ENCODE results near the gene MTX1.

Gene MTX1

DNA sequence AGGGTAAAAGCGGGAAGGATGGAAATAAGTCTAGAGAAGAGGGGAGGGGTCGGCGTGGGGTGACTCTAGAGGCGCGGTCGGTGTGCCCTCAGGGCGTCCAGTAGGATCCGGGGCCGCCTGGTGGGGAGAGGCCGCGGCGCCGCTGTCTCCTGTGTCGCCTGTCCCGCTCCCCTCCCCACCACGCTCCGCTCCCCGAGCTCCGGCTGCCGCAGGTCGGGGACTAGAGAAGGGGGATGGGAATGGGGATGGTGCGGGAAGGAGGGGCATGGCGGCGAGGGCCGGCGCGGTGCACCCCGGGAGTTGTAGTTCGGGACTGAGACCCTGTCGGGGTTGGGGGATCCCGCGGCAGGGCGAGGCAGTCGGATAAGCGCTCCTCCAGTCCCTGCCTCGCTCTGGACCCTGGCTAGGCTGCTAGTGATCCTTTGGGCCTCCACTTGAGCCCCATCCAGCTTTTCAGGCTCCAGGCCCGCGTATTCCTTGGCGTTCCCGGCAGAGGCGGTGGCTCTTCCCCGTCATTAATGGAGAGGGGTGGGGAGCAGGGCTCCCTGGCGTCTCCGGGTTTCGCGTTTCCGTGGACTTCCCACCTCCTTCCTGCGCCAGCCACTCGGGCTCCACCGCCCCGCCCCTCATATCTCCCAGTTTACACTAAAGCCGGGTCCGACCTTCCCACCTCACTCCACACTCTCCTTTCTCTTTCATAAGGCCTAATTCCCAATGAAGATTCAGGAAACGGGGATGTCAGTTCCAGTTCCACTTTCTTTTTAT lies 46.9 kb downstream of the MTX1 start, which contains the start of gene ENTREP3:
TSS of gene ENTREP3 (minus strand) at position 241 of the 765 bp plus-strand sequence. CDS start 606 bp downstream, outside the sequence.
- peak; percentile 33; the same call in 1 of the 2 replicates for TF ChIP-seq RARB (CRISPR knock-in tag; IDR thresholded peaks at IDR 0.05)
- no peak for TF ChIP-seq CSDC2 (CRISPR knock-in tag; IDR thresholded peaks at IDR 0.05)
- peak; percentile 82 for ATAC-seq

DNA sequence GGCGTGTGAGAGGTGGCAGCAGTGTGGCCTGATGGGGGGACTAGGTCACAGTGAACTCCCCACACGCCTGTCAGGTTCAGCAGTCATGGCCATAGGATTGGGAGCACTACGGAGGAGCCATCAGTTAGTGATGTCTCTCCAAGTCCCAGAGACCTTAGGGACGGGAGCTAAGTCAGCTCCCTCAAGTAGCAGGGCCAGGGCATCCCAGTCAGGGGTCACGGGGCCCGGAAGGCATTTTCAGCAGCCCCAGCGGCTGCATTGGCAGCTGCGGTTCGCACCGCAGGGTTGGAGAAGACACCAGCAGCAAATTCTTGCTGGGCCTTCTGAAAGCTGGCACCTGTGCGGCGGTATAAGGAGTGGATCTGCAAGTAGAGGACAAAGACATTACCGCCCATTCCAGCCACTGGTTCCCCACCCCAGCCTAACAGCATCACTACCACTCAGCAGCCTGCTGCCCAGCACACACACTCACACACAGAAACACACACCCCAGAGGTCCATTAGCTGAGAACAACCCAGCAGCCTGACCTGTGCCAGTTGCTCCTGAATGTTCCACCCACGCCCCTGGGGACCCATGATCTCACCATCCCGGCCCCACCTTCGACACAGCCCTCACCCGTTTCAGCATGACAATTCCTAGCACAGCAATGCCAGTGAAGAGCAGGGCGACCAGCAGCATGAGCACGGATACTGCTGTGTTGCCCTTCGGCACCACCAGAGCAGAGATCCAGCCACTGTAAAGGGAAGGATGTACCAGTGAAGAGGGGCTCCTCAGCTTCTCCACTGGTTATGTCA lies 47.8 kb downstream of the MTX1 start:
- TF ChIP-seq, protein P1, sequence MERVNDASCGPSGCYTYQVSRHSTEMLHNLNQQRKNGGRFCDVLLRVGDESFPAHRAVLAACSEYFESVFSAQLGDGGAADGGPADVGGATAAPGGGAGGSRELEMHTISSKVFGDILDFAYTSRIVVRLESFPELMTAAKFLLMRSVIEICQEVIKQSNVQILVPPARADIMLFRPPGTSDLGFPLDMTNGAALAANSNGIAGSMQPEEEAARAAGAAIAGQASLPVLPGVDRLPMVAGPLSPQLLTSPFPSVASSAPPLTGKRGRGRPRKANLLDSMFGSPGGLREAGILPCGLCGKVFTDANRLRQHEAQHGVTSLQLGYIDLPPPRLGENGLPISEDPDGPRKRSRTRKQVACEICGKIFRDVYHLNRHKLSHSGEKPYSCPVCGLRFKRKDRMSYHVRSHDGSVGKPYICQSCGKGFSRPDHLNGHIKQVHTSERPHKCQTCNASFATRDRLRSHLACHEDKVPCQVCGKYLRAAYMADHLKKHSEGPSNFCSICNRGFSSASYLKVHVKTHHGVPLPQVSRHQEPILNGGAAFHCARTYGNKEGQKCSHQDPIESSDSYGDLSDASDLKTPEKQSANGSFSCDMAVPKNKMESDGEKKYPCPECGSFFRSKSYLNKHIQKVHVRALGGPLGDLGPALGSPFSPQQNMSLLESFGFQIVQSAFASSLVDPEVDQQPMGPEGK (CRISPR knock-in tag; IDR thresholded peaks at IDR 0.05; ENCODE audit: borderline replicate concordance) = no peak
- TF ChIP-seq TCF4 (CRISPR knock-in tag; IDR thresholded peaks at IDR 0.05; ENCODE audit: borderline replicate concordance) (no peak), ZC3H10 (CRISPR knock-in tag; IDR thresholded peaks at IDR 0.05) (no peak), BACH2 (CRISPR knock-in tag; IDR thresholded peaks at IDR 0.05; ENCODE audit: borderline replicate concordance) (no peak), PPARA (CRISPR knock-in tag; IDR thresholded peaks at IDR 0.05; ENCODE audit: borderline replicate concordance) (no peak), ZNF565 (CRISPR knock-in tag; conservative IDR thresholded peaks at IDR 0.05; ENCODE audit: low read depth) (no peak), SNAI2 (CRISPR knock-in tag; IDR thresholded peaks at IDR 0.05) (no peak), ESRRG (CRISPR knock-in tag; IDR thresholded peaks at IDR 0.05) (no peak), ARNTL (CRISPR knock-in tag; IDR thresholded peaks at IDR 0.05; ENCODE audit: borderline replicate concordance, low read depth) (no peak)
- ATAC-seq = peak; percentile 5

DNA sequence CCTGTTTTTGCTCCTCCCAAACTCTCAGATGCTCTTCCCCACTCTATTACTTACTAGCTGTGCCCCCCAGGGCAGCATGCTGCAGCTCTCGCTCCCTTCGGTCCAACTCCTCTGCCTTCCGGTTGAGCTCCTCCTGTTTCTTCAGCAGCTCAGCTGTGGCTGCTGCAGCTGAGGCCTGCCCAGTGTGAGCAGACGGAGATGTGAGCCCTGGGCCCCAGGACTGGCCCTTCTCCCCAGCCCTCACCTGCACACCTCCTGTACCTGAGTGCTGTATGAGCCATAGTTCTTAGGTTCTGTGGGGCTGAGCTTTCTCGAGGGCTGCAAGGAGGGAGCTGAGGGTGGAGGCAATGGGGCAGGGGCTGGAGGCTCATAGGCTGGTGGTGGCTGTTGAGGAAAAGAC lies 51.8 kb downstream of the MTX1 start:
- TF ChIP-seq TOX (CRISPR knock-in tag; IDR thresholded peaks at IDR 0.05; ENCODE audit: borderline replicate concordance) (no peak), SNAI2 (CRISPR knock-in tag; IDR thresholded peaks at IDR 0.05) (no peak)
- TF ChIP-seq, protein P2, sequence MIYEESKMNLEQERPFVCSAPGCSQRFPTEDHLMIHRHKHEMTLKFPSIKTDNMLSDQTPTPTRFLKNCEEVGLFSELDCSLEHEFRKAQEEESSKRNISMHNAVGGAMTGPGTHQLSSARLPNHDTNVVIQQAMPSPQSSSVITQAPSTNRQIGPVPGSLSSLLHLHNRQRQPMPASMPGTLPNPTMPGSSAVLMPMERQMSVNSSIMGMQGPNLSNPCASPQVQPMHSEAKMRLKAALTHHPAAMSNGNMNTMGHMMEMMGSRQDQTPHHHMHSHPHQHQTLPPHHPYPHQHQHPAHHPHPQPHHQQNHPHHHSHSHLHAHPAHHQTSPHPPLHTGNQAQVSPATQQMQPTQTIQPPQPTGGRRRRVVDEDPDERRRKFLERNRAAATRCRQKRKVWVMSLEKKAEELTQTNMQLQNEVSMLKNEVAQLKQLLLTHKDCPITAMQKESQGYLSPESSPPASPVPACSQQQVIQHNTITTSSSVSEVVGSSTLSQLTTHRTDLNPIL (CRISPR knock-in tag; IDR thresholded peaks at IDR 0.05; ENCODE audit: low read depth) = no peak
- ATAC-seq = no peak

DNA sequence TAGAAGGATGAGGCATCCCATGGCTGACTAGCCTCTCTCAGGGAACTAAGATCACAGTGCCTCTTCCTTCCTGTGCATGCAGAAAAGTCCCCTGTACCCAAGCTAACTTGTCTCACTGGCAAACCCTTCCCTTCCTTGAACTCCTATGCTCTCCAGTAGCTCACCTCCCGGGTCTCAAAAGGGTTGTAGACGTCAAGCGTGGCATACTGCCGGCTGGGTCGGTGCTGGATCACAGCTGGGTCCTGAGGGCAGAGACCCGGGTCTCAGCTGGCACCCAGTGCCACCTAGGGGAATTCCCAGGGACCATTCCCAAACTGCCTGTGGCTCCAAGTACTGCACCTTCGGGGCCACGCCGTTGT lies 53.0 kb downstream of the MTX1 start:
- TF ChIP-seq, protein P2 (CRISPR knock-in tag; IDR thresholded peaks at IDR 0.05; ENCODE audit: low read depth) = no peak
- TF ChIP-seq CSDC2 (CRISPR knock-in tag; IDR thresholded peaks at IDR 0.05) = no peak
- ATAC-seq = no peak; the same call in 1 of the 3 replicates

DNA sequence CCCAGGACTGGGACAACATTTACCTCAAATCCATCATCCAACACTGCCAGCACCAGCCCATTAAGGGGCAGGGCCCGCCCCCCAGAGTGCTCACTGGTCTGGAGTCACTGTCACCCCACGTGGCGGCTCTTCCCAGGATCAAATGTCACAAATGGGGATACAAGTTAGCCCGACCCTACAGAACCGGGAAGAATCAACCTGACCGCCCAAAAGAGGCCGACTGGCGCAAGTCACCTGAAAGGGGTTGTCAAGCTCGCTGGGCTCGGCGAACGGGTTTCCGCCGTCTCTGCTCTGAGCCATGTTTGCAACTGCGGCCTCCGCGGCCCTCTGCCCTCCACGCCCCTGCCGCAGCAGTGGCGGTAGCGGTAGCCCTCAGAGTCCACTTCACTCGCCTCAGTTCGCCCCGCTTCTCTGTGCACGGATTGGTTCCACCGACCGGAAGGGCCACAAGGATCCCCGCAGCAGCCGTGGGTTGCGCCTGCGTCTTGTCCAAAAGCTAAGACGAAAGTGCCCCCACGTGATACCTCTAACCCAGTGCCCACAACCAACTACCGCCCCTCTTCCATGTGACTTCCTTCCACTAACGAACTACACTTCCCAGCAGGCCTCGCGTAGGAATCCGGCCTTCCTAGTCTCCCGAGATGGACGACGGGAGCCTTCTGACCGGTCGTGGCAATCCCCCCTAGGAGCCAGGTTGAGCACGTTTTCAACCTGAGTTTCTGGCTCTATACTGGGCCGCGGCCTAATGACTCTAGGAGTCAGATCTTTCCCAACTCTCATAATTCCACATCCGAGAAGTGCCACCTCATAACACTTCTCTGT lies 53.6 kb downstream of the MTX1 start, which contains the start of gene SCAMP3:
TSS of gene SCAMP3 (minus strand) at position 509 of the 822 bp plus-strand sequence. CDS start at position 300, 209 bp downstream.
- ATAC-seq = peak; percentile 96
- TF ChIP-seq, protein P2 (CRISPR knock-in tag; IDR thresholded peaks at IDR 0.05; ENCODE audit: low read depth) = no peak
- peak; percentile 71; the same call in 1 of the 2 replicates for TF ChIP-seq RARB (CRISPR knock-in tag; IDR thresholded peaks at IDR 0.05)
- no peak for TF ChIP-seq ZNF8 (CRISPR knock-in tag; IDR thresholded peaks at IDR 0.05)
- TF ChIP-seq, protein P3, sequence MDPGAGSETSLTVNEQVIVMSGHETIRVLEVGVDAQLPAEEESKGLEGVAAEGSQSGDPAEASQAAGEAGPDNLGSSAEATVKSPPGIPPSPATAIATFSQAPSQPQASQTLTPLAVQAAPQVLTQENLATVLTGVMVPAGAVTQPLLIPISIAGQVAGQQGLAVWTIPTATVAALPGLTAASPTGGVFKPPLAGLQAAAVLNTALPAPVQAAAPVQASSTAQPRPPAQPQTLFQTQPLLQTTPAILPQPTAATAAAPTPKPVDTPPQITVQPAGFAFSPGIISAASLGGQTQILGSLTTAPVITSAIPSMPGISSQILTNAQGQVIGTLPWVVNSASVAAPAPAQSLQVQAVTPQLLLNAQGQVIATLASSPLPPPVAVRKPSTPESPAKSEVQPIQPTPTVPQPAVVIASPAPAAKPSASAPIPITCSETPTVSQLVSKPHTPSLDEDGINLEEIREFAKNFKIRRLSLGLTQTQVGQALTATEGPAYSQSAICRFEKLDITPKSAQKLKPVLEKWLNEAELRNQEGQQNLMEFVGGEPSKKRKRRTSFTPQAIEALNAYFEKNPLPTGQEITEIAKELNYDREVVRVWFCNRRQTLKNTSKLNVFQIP (CRISPR knock-in tag; IDR thresholded peaks at IDR 0.05; ENCODE audit: borderline replicate concordance, low read depth) = peak; percentile 45; the same call in 1 of the 2 replicates
- no peak for TF ChIP-seq ARNTL (CRISPR knock-in tag; IDR thresholded peaks at IDR 0.05; ENCODE audit: borderline replicate concordance, low read depth)
- TF ChIP-seq, protein P4, sequence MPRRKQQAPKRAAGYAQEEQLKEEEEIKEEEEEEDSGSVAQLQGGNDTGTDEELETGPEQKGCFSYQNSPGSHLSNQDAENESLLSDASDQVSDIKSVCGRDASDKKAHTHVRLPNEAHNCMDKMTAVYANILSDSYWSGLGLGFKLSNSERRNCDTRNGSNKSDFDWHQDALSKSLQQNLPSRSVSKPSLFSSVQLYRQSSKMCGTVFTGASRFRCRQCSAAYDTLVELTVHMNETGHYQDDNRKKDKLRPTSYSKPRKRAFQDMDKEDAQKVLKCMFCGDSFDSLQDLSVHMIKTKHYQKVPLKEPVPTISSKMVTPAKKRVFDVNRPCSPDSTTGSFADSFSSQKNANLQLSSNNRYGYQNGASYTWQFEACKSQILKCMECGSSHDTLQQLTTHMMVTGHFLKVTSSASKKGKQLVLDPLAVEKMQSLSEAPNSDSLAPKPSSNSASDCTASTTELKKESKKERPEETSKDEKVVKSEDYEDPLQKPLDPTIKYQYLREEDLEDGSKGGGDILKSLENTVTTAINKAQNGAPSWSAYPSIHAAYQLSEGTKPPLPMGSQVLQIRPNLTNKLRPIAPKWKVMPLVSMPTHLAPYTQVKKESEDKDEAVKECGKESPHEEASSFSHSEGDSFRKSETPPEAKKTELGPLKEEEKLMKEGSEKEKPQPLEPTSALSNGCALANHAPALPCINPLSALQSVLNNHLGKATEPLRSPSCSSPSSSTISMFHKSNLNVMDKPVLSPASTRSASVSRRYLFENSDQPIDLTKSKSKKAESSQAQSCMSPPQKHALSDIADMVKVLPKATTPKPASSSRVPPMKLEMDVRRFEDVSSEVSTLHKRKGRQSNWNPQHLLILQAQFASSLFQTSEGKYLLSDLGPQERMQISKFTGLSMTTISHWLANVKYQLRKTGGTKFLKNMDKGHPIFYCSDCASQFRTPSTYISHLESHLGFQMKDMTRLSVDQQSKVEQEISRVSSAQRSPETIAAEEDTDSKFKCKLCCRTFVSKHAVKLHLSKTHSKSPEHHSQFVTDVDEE (CRISPR knock-in tag; IDR thresholded peaks at IDR 0.05) = no peak
- TF ChIP-seq TCF4 (CRISPR knock-in tag; IDR thresholded peaks at IDR 0.05; ENCODE audit: borderline replicate concordance) = no peak
- TF ChIP-seq OSR1 (CRISPR knock-in tag; IDR thresholded peaks at IDR 0.05) = no peak
- TF ChIP-seq BACH2 (CRISPR knock-in tag; IDR thresholded peaks at IDR 0.05; ENCODE audit: borderline replicate concordance) = no peak
